Measurements from ENCODE around the gene KRTAP4-6. TPM values are rescaled to one million over a fixed set of nuclear protein-coding genes. Genes with fewer than 3 reads are reported as not detected.

Gene KRTAP4-6
- total and polyA plus RNA-seq, 2 of the 8 experiments (the other 6 are each of a cell fraction or from before 2014, with no cell fraction given): not detected

- no peaks in the 10 kb centered on the region for H4K20me1 ChIP-seq (replicated peaks in 1 of 2; ENCODE audit: control insufficient read depth in 1 of 2, insufficient read depth in 2 of 2, low read length in 2 of 2)
- H3K18ac ChIP-seq (ENCODE audit: extremely low read depth, low read length): no peak overlapping the region
- FAIRE-seq: no peak
- no peak overlapping the region for H2BK20ac ChIP-seq (ENCODE audit: low read length)
- no peak overlapping the region for H2BK120ac ChIP-seq (replicated peaks; ENCODE audit: low read depth, low read length)
- no peak overlapping the region for H3K56ac ChIP-seq (replicated peaks; ENCODE audit: insufficient read length, low read depth, low read length)
- no peak overlapping the region for H4K5ac ChIP-seq (ENCODE audit: insufficient read length, low read depth, low read length)
- H2BK5ac ChIP-seq (ENCODE audit: low read depth, low read length): no peak overlapping the region
- H3K4me1 ChIP-seq (replicated peaks in 1 of 4; ENCODE audit: control insufficient read depth in 3 of 4, insufficient read depth in 4 of 4, low read length in 3 of 4): no peaks in the 10 kb centered on the region
- H3K27me3 ChIP-seq (replicated peaks in 1 of 4; ENCODE audit: control insufficient read depth in 3 of 4, extremely low read depth in 1 of 4, insufficient read depth in 3 of 4, low read length in 3 of 4): no peaks in the 10 kb centered on the region
- H4K8ac ChIP-seq (ENCODE audit: extremely low read depth, insufficient read depth, low read length): no peak overlapping the region
- no peak for DNase-seq (ENCODE audit: low read depth in 1 of 2, low spot score in 2 of 2)
- H2BK12ac ChIP-seq (ENCODE audit: low read depth, low read length): no peak overlapping the region
- H3K14ac ChIP-seq (ENCODE audit: insufficient read length): no peak overlapping the region
- ChIA-PET POLR2A (ENCODE audit: partially characterized antibody) (no interaction called here), CTCF (ENCODE audit: partially characterized antibody) (no interaction called here)
- no peak overlapping the region for H4K91ac ChIP-seq (replicated peaks; ENCODE audit: insufficient read length, low read length)
- no peak overlapping the region for H3K27ac ChIP-seq (ENCODE audit: low read depth, low read length)
- H3K9me3 ChIP-seq (ENCODE audit: insufficient read depth in 2 of 2, low read depth in 1 of 2, low read length in 1 of 2): 0 out of 4 replicates have a peak, but pooled peaks cover 0 to 5% of the 10 kb centered on the region in 2 experiments
- H3K79me2 ChIP-seq (ENCODE audit: control insufficient read depth in 1 of 2, insufficient read depth in 2 of 2, low read length in 2 of 2): no peaks in the 10 kb centered on the region
- H3K4ac ChIP-seq (replicated peaks; ENCODE audit: insufficient read length, low read depth, low read length): no peak overlapping the region
- no peak overlapping the region for H3K9ac ChIP-seq (replicated peaks in 1 of 4; ENCODE audit: extremely low read depth in 1 of 4, low read depth in 3 of 4, low read length in 3 of 4)
- no peaks in the 10 kb centered on the region for H3K79me1 ChIP-seq (ENCODE audit: low read depth, low read length)
- H3K36me3 ChIP-seq (ENCODE audit: control insufficient read depth in 2 of 4, insufficient read depth in 4 of 4, low read length in 3 of 4): no peaks in the 10 kb centered on the region
- H3K23me2 ChIP-seq (ENCODE audit: low read depth, low read length): no peaks in the 10 kb centered on the region
- H3K4me2 ChIP-seq (ENCODE audit: insufficient read depth in 1 of 2, low read depth in 2 of 2, low read length in 2 of 2): no peak overlapping the region
- H3K4me3 ChIP-seq (ENCODE audit: extremely low read depth in 1 of 4, insufficient read depth in 2 of 4, low read depth in 3 of 4, low read length in 4 of 4): no peak overlapping the region
- H3K23ac ChIP-seq (ENCODE audit: insufficient read length): no peak overlapping the region
- WGBS, 2 experiments (ENCODE audit: extremely low coverage in 1 of 2, insufficient coverage in 1 of 2, insufficient read length in 1 of 2, insufficient replicate concordance in 2 of 2, low coverage in 1 of 2, low lambda C conversion rate in 2 of 2, missing lambda C conversion rate in 1 of 2): 95% methylated on average over 1 of the region's 1 CpG; no CpG with 5 or more reads in 1 of the 2 experiments
- H2AFZ ChIP-seq (ENCODE audit: low read length): no peak overlapping the region
- no peak overlapping the region for H2AK5ac ChIP-seq (ENCODE audit: low read depth, low read length)
- no peak overlapping the region for H2BK15ac ChIP-seq (ENCODE audit: low read length)
- TF ChIP-seq JUND (IDR thresholded peaks at IDR 0.05; ENCODE audit: low read length): no peak
- no peak for TF ChIP-seq HDAC2 (IDR thresholded peaks at IDR 0.05; ENCODE audit: borderline replicate concordance in 1 of 2, low read depth in 2 of 2, low read length in 2 of 2)
- no peak for TF ChIP-seq NANOG (IDR thresholded peaks at IDR 0.05; ENCODE audit: insufficient read depth, low read depth, low read length, poor library complexity, severe bottlenecking)
- no peak for TF ChIP-seq TAF7 (optimal IDR thresholded peaks at IDR 0.05; ENCODE audit: borderline replicate concordance, low read depth, low read length)
- no peak for TF ChIP-seq GABPA (IDR thresholded peaks at IDR 0.05; ENCODE audit: borderline replicate concordance, insufficient read depth, low read length)
- no peak for TF ChIP-seq CHD1 (IDR thresholded peaks at IDR 0.05; ENCODE audit: low read depth, low read length)
- no peak for TF ChIP-seq KDM5A (IDR thresholded peaks at IDR 0.05; ENCODE audit: low read length)
- TF ChIP-seq CEBPB (IDR thresholded peaks at IDR 0.05; ENCODE audit: low read depth, low read length): no peak
- TF ChIP-seq CREB1 (IDR thresholded peaks at IDR 0.05): no peak
- TF ChIP-seq RXRA (IDR thresholded peaks at IDR 0.05; ENCODE audit: insufficient read depth, low read depth, low read length): no peak
- TF ChIP-seq RNF2 (IDR thresholded peaks at IDR 0.05; ENCODE audit: borderline replicate concordance, low read depth, low read length, missing control alignments, poor library complexity, severe bottlenecking): no peak
- TF ChIP-seq KDM4A (IDR thresholded peaks at IDR 0.05; ENCODE audit: low read depth, low read length, severe bottlenecking): no peak
- no peak for TF ChIP-seq MAFK (IDR thresholded peaks at IDR 0.05; ENCODE audit: low read depth, low read length)
- TF ChIP-seq SP2 (IDR thresholded peaks at IDR 0.05; ENCODE audit: low read length): no peak
- TF ChIP-seq ZNF274 (IDR thresholded peaks at IDR 0.05; ENCODE audit: borderline replicate concordance, extremely low read depth, low read length): no peak
Measured at GRCh38 chr17:41127371-41127770, 13.0 kb downstream of the KRTAP4-6 start.

All from H1 (cell line).